AG04450 (cell line): ENCODE data around the gene COG3. TPM values are rescaled to one million over a fixed set of nuclear protein-coding genes. Genes with fewer than 3 reads are reported as not detected.

Source experiments
- CTCF ChIA-PET: fragments of 300-600, 350-600 bp; formaldehyde crosslinking; extraction: SDS; loops from one replicate; lab custom pipeline; 2022; ENCODE audit warnings: antibody characterized with exemption, inconsistent platforms; lab: Charles Lee
- POLR2A ChIA-PET: fragments of 350-600 bp; formaldehyde crosslinking; extraction: SDS; loops from one replicate; lab custom pipeline; 2021; ENCODE audit warnings: antibody characterized with exemption, inconsistent platforms; lab: Yijun Ruan, JAX
- DNase-seq: peaks from one replicate; pipeline ENCODE4 v3.0.0-alpha.2; 2011; ENCODE audit warnings: low read depth, low spot score
- H3K27ac ChIP-seq: one replicate; pipeline ENCODE4 v1.5.1; 2012; ENCODE audit warnings: low read depth, low read length, control low read depth
- H3K27me3 ChIP-seq: one replicate; pipeline ENCODE4 v1.6.0; 2012; ENCODE audit warnings: low read length; ENCODE audit not compliant: control insufficient read depth, insufficient read depth
- H3K4me3 ChIP-seq: 2 replicates; pipeline ENCODE4 v1.5.1; 2011; ENCODE audit warnings: mild to moderate bottlenecking, low read depth, low read length, control low read depth
- H3K9me3 ChIP-seq: 2 replicates; pipeline ENCODE4 v1.5.1; 2012; ENCODE audit warnings: low read length; ENCODE audit not compliant: control insufficient read depth, insufficient read depth
- polyA plus RNA-seq: library from polyadenylated mRNA; depleted of rRNA; stranded (reverse); fragments of >200 nt; gene quantifications from 2 replicates; pipeline ENCODE4 v1.2.3, GENCODE V29; 2011
- TF ChIP-seq, protein P1 (sequence below): IDR thresholded peaks from 2 replicates; pipeline ENCODE4 v1.5.1; 2011; ENCODE audit warnings: low read depth, low read length, control low read depth, inconsistent platforms

Gene COG3
- polyA plus RNA-seq, 1 experiment: 36.3 TPM

DNA sequence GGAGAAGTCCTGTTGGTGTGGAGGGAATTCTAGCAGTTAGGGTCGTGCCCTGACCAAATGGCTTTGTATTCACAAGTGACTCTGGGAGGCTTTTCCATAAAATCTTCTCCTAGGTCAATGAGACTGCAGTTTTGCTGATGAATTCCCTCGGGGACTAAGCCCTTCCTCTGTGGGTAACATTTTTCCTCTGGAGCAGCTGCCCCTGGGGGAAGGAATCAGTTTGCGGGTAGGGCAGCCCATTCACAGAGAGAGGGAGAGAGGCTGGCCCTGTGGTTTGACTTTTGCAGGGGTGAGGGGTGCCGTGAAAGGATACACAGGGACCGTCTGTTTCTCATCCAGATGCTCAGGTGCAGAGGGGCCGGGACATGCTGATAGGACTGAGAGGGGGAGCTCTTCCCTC is 83.5 kb downstream of the COG3 start:
- ChIA-PET CTCF (no interaction called here), POLR2A (no interaction called here)
- Histone ChIP-seq H3K27ac (no peak overlapping the region), H3K9me3 (no peaks in the 10 kb centered on the region), H3K4me3 (no peak overlapping the region), H3K27me3 (peaks cover 16% of the 10 kb centered on the region)
- DNase-seq: no peak
- TF ChIP-seq, protein P1, sequence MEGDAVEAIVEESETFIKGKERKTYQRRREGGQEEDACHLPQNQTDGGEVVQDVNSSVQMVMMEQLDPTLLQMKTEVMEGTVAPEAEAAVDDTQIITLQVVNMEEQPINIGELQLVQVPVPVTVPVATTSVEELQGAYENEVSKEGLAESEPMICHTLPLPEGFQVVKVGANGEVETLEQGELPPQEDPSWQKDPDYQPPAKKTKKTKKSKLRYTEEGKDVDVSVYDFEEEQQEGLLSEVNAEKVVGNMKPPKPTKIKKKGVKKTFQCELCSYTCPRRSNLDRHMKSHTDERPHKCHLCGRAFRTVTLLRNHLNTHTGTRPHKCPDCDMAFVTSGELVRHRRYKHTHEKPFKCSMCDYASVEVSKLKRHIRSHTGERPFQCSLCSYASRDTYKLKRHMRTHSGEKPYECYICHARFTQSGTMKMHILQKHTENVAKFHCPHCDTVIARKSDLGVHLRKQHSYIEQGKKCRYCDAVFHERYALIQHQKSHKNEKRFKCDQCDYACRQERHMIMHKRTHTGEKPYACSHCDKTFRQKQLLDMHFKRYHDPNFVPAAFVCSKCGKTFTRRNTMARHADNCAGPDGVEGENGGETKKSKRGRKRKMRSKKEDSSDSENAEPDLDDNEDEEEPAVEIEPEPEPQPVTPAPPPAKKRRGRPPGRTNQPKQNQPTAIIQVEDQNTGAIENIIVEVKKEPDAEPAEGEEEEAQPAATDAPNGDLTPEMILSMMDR: no peak

DNA sequence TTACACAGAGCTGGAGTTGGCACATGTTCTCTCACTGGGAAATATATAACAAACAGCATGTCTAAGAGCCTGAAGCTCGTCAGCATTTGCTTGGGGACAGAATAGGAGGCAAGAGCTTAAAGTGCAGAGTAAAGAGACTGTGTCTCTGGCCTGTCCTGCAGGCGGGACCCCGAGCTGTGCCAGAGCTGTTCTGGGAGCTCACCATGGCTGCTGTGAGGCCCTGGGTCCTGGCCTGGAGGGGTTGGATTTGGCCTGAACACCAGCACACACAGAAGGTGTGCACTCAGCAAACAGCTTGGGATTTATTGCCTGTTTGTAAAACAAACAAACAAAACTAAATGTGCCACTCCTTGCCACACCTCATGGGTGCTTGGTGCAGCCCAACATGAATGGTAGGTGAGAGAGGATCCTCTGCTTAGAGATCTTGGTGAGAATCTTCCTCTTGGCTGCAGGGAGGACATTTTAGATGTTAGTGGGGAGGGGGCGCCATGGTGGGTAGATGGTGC is 89.9 kb downstream of the COG3 start:
- POLR2A ChIA-PET: no interaction called here
- CTCF ChIA-PET: no interaction called here

DNA sequence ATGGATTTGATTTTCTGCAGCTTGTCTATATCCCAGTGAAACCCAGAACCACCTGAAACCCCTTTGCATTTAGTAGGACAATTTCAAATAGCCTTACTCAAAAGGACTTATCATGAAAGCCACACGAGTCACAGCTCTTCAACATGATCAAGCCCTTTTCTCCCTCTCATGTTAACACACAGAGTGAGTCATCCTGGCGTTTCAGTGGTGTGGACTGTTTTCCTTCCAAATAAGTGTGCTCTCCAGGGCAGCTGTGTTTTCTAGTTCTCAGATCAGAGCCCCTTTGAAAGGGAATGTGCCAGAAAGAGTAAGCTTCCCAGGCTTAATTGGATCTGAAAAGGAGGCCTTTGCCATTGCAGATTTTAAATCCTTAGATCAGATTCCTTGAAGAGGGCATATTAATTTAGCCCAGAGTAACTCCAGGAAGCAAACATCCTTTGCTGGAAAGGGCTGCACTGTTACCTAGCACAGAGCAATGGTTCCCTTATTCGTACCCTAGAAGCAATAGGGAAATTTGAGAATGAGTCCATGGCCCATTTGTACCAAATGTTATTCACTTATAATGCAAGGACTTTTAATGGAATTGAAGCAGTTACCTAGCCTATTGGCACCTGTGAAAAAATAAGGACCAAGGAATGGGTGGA is 99.5 kb downstream of the COG3 start:
- DNase-seq: peak; percentile 37
- H3K9me3 ChIP-seq: peaks cover 3% of the 10 kb centered on the region; the same call in 1 of the 2 replicates
- H3K27me3 ChIP-seq: peaks cover 9% of the 10 kb centered on the region
- ChIA-PET POLR2A (no interaction called here), CTCF (no interaction called here)
- H3K4me3 ChIP-seq: no peak overlapping the region
- TF ChIP-seq, protein P1: no peak
- H3K27ac ChIP-seq: no peak overlapping the region

More for the DNA sequence above, 89.9 kb downstream of the COG3 start:
- Histone ChIP-seq H3K27ac (no peak overlapping the region), H3K27me3 (peaks cover 21% of the 10 kb centered on the region), H3K9me3 (no peaks in the 10 kb centered on the region), H3K4me3 (no peak overlapping the region)
- no peak for DNase-seq
- TF ChIP-seq, protein P1: no peak

DNA sequence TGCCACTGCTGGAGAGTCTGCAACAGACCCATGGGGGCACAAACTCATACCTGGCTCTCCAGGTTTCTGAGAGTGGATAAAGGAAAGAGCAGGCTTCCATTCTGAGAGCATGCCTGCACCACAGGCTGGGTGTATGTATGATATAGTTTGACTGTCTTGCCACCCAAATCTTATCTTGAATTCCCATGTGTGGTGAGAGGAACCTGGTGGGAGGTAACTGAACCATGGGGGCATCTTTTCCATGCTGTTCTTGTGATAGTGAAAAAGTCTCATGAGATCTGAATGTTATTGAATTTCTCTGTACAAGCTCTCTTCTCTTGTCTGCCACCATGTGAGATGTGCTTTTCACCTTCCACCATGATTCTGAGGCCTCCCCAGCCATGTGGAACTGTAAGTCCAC is 100.6 kb downstream of the COG3 start:
- H3K9me3 ChIP-seq: peaks cover 3% of the 10 kb centered on the region; the same call in 1 of the 2 replicates
- POLR2A ChIA-PET: no interaction called here
- no peak overlapping the region for H3K27ac ChIP-seq
- no peak overlapping the region for H3K4me3 ChIP-seq
- CTCF ChIA-PET: no interaction called here
- TF ChIP-seq, protein P1: no peak
- no peak for DNase-seq
- H3K27me3 ChIP-seq: peaks cover 13% of the 10 kb centered on the region

DNA sequence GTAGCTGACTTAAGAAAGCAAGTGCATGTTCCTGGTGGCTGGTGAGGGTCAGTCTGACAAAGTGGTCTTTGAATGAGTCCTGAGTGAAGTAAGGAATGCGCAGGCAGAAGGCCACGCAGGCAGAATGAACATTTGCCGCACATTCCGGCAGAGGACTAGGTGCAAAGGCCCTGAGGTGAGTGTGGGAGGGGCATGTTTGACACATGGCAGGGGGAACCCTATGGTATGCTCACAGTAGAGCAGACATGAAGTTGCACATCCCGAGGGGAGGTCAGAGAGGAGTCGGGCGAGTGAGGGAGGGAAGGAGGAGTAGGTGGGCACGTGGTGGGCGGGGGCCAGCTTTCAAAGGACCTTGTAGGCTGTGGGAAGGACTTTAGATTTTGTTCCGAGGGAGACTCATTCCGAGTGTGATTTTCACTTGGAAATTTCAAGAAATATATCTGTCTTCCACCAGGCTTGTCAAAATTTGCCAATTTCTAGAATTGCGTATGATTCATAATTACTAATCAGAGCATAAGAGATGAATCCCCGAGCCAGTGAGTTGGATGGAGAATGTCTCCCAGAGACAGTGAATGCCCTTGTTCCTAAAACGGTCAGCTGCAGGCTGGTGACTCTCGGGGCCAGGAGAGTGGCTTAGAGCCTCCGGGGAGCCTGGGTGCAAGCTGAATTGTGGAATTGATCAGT is 110.5 kb downstream of the COG3 start:
- H3K9me3 ChIP-seq: no peaks in the 10 kb centered on the region
- peaks cover 9% of the 10 kb centered on the region for H3K27me3 ChIP-seq
- TF ChIP-seq, protein P1: no peak
- no peak for DNase-seq
- POLR2A ChIA-PET: no interaction called here
- no peak overlapping the region for H3K27ac ChIP-seq
- H3K4me3 ChIP-seq: no peak overlapping the region
- CTCF ChIA-PET: no interaction called here
